Measurements from ENCODE around the gene KRT86. TPM values are rescaled to one million over a fixed set of nuclear protein-coding genes. Genes with fewer than 3 reads are reported as not detected.

Gene KRT86
- total RNA-seq, 1 donor = not detected

DNA sequence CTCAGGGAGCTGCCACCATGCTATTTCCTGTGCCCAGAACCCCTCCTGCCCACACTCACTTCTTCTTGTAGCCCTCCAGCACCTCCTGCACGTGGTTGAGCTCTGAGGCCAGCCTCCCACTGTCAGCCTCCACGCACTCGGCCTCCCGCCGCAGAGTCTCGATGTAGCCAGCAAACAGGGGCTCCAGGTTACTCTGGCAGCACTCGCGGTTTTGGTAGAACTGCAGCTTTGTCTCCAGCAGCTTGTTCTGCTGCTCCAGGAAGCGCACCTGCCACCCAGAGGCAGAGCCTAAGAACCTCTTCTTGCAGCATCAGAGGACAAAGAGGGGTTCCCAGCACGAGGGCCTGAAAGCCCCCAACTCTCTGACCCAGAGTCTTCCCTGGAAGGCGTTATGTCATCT, 44.7 kb downstream of the KRT86 start:
- H3K4me3 ChIP-seq (ENCODE audit: low read depth, low read length) = no peak overlapping the region
- DNase-seq (ENCODE audit: low read depth) = no peak

DNA sequence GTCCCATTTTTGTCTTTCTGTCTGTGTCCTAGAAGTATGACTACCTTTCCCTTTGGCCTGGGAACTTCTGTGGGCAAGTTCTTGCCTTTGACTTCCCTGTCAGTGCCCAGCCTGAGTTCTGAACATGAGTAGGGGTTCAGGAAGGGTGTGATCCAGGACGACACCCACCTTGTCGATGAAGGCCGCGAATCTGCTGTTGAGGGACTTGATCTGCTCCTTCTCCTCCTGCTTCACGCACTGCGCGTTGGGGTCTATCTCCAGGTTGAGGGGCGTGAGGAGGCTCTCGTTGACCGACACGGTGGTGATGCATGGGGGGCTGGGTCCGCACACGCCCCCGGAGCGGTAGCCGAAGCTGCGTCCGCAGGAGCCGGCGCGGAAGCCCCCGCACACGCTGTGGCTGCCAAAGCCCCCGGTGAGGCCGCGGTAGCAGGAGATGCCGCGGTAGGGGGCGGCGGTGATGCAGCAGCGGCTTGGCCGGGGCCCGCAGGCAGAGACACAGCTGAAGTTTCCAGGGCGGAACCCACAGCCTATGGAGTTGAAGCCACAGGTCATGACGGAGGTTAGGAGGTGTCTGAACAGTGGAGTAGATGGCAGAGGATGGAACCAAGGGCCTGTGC, 46.4 kb downstream of the KRT86 start, which contains the start of gene KRT83:
Gene KRT83 (minus strand): TSS at position 615 of the 617 bp plus-strand sequence. CDS start 63 bp downstream, at position 552.
- no peak within 1 kb of the TSS for H3K4me3 ChIP-seq (ENCODE audit: low read depth, low read length)
- no peak for DNase-seq (ENCODE audit: low read depth)

More for the DNA sequence above, 44.7 kb downstream of the KRT86 start:
- TF ChIP-seq, protein P1, sequence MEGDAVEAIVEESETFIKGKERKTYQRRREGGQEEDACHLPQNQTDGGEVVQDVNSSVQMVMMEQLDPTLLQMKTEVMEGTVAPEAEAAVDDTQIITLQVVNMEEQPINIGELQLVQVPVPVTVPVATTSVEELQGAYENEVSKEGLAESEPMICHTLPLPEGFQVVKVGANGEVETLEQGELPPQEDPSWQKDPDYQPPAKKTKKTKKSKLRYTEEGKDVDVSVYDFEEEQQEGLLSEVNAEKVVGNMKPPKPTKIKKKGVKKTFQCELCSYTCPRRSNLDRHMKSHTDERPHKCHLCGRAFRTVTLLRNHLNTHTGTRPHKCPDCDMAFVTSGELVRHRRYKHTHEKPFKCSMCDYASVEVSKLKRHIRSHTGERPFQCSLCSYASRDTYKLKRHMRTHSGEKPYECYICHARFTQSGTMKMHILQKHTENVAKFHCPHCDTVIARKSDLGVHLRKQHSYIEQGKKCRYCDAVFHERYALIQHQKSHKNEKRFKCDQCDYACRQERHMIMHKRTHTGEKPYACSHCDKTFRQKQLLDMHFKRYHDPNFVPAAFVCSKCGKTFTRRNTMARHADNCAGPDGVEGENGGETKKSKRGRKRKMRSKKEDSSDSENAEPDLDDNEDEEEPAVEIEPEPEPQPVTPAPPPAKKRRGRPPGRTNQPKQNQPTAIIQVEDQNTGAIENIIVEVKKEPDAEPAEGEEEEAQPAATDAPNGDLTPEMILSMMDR (IDR thresholded peaks at IDR 0.05; ENCODE audit: insufficient read depth, low read length) = no peak

DNA sequence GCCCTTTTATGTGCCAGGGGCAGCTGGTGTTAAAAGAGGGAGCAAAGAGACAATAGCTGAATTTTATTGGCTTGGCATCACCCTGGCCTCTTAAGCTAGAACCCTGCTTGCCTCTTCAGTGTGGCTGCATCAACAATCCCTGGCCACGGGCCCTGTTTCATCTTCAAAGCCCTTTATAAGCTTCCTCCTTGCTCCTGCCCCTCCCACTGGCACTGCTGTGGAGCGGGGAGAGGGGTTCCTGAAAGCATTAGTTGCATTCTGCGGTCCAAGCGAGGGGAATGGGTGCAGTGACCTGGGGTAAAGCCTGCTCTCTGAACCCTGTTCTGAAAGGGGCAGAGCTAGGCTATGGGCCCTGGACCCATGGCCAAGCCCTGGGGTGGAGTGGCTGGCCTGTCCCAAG, 47.0 kb downstream of the KRT86 start:
- TF ChIP-seq, protein P1 (IDR thresholded peaks at IDR 0.05; ENCODE audit: insufficient read depth, low read length) = no peak
- no peak for DNase-seq (ENCODE audit: low read depth)
- H3K4me3 ChIP-seq (ENCODE audit: low read depth, low read length) = no peak overlapping the region

More for the DNA sequence above, 46.4 kb downstream of the KRT86 start, which contains the start of gene KRT83:
- TF ChIP-seq, protein P1 (IDR thresholded peaks at IDR 0.05; ENCODE audit: insufficient read depth, low read length) = no peak

DNA sequence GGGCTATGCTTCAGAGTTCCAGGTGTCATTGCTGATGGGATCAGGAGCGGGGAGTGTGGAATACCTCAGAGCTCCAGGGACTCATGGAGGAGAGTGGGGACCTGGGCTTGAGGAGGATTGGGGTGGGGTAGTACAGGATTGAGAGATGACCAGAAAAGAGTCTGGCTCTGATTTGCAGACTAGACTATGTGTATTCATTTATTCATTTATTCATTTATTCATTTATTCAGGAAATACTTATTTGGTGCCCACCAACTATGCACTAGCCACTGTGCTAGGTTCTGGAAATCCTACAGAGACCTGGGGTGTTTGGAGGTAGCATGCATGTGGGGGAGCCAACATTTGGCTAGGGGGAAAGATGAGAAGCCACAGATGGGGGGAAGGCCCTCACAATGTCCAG, 47.6 kb downstream of the KRT86 start:
- TF ChIP-seq, protein P1 (IDR thresholded peaks at IDR 0.05; ENCODE audit: insufficient read depth, low read length) = no peak

DNA sequence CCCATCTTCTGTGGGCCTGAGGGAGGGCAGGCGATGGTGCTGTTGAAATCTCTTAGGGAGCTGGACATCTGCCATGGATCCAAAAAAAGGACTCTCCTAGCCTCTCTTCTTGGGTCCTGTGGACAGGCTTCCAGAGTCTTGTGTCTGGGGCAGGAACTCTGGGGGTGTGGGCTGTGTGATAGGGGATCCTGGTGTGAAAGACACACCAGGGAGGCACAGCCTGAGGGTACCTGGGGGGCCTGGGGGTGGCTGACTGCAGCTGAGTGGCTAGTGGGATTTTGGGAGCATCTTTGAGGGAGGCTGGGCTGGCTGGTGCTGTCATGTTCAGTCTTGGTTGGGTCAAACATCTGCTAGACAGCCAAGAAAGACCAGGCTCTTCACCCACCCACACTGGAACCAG, 48.6 kb downstream of the KRT86 start:
- no peak for DNase-seq (ENCODE audit: low read depth)
- TF ChIP-seq, protein P1 (IDR thresholded peaks at IDR 0.05; ENCODE audit: insufficient read depth, low read length) = no peak
- H3K4me3 ChIP-seq (ENCODE audit: low read depth, low read length) = no peak overlapping the region

More for the DNA sequence above, 47.6 kb downstream of the KRT86 start:
- DNase-seq (ENCODE audit: low read depth) = no peak
- no peak overlapping the region for H3K4me3 ChIP-seq (ENCODE audit: low read depth, low read length)

DNA sequence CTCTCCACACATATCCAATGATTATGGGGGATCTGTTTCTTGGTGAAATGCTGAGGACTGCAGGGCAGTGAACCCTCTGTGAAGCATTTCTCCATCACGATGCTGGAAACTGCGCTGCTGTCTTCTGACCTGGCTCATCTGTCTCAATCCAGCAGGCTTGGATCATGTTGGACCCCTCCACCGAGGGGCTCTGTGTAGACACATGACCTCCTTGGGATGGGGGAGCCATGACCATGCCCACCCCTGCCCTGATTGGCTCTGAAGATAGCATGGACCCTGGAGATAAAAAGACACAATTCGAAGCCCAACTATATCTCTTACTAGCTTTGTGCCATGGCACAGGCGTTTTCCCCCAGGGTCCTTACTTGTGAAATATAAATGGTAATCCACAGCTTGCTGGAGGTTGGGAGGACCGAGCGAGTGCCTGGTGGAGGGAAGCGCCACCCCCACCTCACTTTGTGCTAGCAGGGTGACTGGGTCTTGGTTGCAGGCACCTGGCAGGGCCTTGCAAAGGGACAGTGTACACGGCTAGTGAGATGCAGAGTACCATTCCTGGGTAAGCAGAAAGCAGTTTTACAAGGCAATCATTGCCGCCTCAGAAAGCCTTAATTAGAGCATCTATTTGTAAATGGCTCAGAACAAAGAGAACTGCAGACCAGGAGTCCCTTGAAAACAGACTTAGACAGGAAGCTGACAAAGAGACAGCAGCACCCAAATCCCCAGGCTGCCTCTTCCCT, 49.1 kb downstream of the KRT86 start:
- TF ChIP-seq, protein P1 (IDR thresholded peaks at IDR 0.05; ENCODE audit: insufficient read depth, low read length) = no peak
- DNase-seq (ENCODE audit: low read depth) = no peak
- H3K4me3 ChIP-seq (ENCODE audit: low read depth, low read length) = no peak overlapping the region
